DMS114 treated with DMSO at 0.1 percent for 48 hours (cell line): ENCODE measurements around the gene PLEKHA7.

Source experiments
- DNase-seq: peaks from one replicate; lab custom pipeline; 2025; ENCODE audit not compliant: unreplicated experiment; lab: John Stamatoyannopoulos, UW

The PLEKHA7 gene

GRCh38 chr11:16776711-16777612, 237.3 kb downstream of the PLEKHA7 start:
- DNase-seq = no peak

GRCh38 chr11:16775614-16776283, 238.5 kb downstream of the PLEKHA7 start:
- no peak for DNase-seq

- DNase-seq = no peak
Observed at GRCh38 chr11:16774936-16775613, 239.1 kb downstream of the PLEKHA7 start.

GRCh38 chr11:16773981-16774935, 240.0 kb downstream of the PLEKHA7 start:
- no peak for DNase-seq

- no peak for DNase-seq
Observed at GRCh38 chr11:16772141-16772512, 242.1 kb downstream of the PLEKHA7 start.

GRCh38 chr11:16771350-16772140, 242.7 kb downstream of the PLEKHA7 start:
- DNase-seq = no peak

GRCh38 chr11:16770016-16770415, 244.2 kb downstream of the PLEKHA7 start:
- no peak for DNase-seq

- no peak for DNase-seq
Observed at GRCh38 chr11:16769386-16769785, 244.8 kb downstream of the PLEKHA7 start.

- no peak for DNase-seq
Observed at GRCh38 chr11:16767957-16768356, 246.3 kb downstream of the PLEKHA7 start.

- no peak for DNase-seq
Observed at GRCh38 chr11:16767137-16767536, 247.1 kb downstream of the PLEKHA7 start.

GRCh38 chr11:16764888-16765287, 249.3 kb downstream of the PLEKHA7 start:
- no peak for DNase-seq

GRCh38 chr11:16763746-16764145, 250.5 kb downstream of the PLEKHA7 start:
- no peak for DNase-seq

- DNase-seq = no peak
Observed at GRCh38 chr11:16759857-16760508, 254.2 kb downstream of the PLEKHA7 start.

GRCh38 chr11:16758382-16759024, 255.7 kb downstream of the PLEKHA7 start:
- DNase-seq = no peak

- no peak for DNase-seq
Observed at GRCh38 chr11:16750417-16750816, 263.8 kb downstream of the PLEKHA7 start.

GRCh38 chr11:16749666-16750065, 264.5 kb downstream of the PLEKHA7 start:
- DNase-seq = no peak

GRCh38 chr11:16749092-16749491, 265.1 kb downstream of the PLEKHA7 start:
- no peak for DNase-seq

GRCh38 chr11:16745950-16746605, 268.1 kb downstream of the PLEKHA7 start:
- no peak for DNase-seq
